ENCODE data around the gene AQP4. TPM values are rescaled to one million over a fixed set of nuclear protein-coding genes. Genes with fewer than 3 reads are reported as not detected.

AQP4 gene
- total RNA-seq, 1 experiment from 2014 or later = 0.42 TPM

GRCh38 chr18:26812462-26812861, 53.0 kb downstream of the AQP4 start:
- no peaks in the 10 kb centered on the region for H3K27me3 Mint-ChIP-seq (ENCODE audit: low read depth)
- WGBS (ENCODE audit: extremely low coverage, insufficient read length, low lambda C conversion rate) = no CpG with 5 or more reads among the region's 3 CpGs
- no peak overlapping the region for H2BK20ac ChIP-seq (ENCODE audit: low read depth, low read length, poor library complexity, severe bottlenecking)

More at GRCh38 chr18:26812462-26812861, 53.0 kb downstream of the AQP4 start:
- Histone ChIP-seq H3K27me3 (ENCODE audit: insufficient read depth, low read length) (0 out of 2 replicates have a peak, but pooled peaks cover 3% of the 10 kb centered on the region), H3K23ac (ENCODE audit: insufficient read length, low read depth, low read length) (no peak overlapping the region), H3T11ph (ENCODE audit: low read length) (no peak overlapping the region), H4K8ac (replicated peaks; ENCODE audit: insufficient read length, low read depth, low read length) (no peak overlapping the region), H4K20me1 (ENCODE audit: control insufficient read depth, insufficient read depth, insufficient read length) (no peaks in the 10 kb centered on the region), H3K9me3 (ENCODE audit: control insufficient read depth, low read depth, low read length) (no peaks in the 10 kb centered on the region), H3K4ac (ENCODE audit: low read depth, low read length) (no peak overlapping the region), H3K27ac (ENCODE audit: insufficient read length, low read depth, low read length) (no peak overlapping the region), H3K4me1 (ENCODE audit: insufficient read depth, low read length) (no peaks in the 10 kb centered on the region), H3K79me1 (ENCODE audit: insufficient read depth, low read depth, low read length, poor library complexity, severe bottlenecking) (no peaks in the 10 kb centered on the region), H3K79me2 (ENCODE audit: insufficient read depth, low read length) (no peaks in the 10 kb centered on the region), H3K14ac (ENCODE audit: insufficient read depth, low read length) (no peak overlapping the region), H2BK5ac (ENCODE audit: insufficient read length, low read length) (no peak overlapping the region), H4K5ac (ENCODE audit: insufficient read length, low read depth, low read length) (no peak overlapping the region), H2BK12ac (ENCODE audit: insufficient read length, low read depth, low read length) (no peak overlapping the region), H3K18ac (ENCODE audit: insufficient read length, low read depth, low read length) (no peak overlapping the region), H2BK120ac (ENCODE audit: low read depth, low read length, poor library complexity, severe bottlenecking) (no peak overlapping the region), H2AK5ac (ENCODE audit: insufficient read length, low read length) (no peak overlapping the region), H3K9ac (ENCODE audit: extremely low read depth, insufficient read length, low read length) (no peak overlapping the region), H3K56ac (ENCODE audit: insufficient read length, low read depth, low read length) (no peak overlapping the region), H2AFZ (ENCODE audit: low read length) (no peak overlapping the region), H3K23me2 (ENCODE audit: insufficient read length, low read depth, low read length, poor library complexity, severe bottlenecking) (no peaks in the 10 kb centered on the region), H2BK15ac (ENCODE audit: low read depth, low read length) (no peak overlapping the region), H4K91ac (ENCODE audit: insufficient read length, low read depth, low read length) (no peak overlapping the region), H3K4me2 (ENCODE audit: insufficient read depth, insufficient read length, low read length) (no peak overlapping the region)
- H3K4me1 Mint-ChIP-seq = no peaks in the 10 kb centered on the region
- no peak overlapping the region for H3K27ac Mint-ChIP-seq
- no peak for DNase-seq
- TF ChIP-seq CTCF (conservative IDR thresholded peaks at IDR 0.05) = no peak
- H3K9me3 Mint-ChIP-seq = peaks cover 0 to 5% of the 10 kb centered on the region in 2 experiments; a peak in 2 of 5 replicates
- no peak overlapping the region for H3K4me3 Mint-ChIP-seq
- peaks cover 0 to 4% (median 0%) of the 10 kb centered on the region in 3 experiments; a peak in 2 of 7 replicates for H3K36me3 Mint-ChIP-seq (ENCODE audit: insufficient read depth in 1 of 3, low read depth in 3 of 3)

Measured in H9 (cell line).